ENCODE measurements around the gene MAML3. TPM values are rescaled to one million over a fixed set of nuclear protein-coding genes. Genes with fewer than 3 reads are reported as not detected.

MAML3 gene
- total RNA-seq, 1 donor from 2014 or later = 59.4 TPM

DNA sequence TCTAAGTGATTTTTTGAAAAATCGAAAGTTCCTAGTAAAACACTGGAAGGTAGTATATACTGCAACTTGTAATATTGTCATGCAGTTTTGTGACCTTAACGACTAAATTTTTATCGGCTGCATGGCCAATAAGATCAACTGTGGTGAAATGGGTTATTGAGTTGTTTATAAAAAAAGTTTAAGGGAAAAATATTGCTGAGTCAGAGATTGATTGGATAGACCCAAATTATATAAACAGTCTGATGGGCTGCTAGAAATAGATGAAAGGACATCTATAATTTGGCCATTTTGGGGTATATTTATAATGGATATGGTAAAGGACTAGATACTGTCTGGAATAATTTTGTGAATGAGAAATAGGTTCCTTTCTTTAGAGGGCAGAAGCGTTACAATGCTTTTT, 432.2 kb downstream of the MAML3 start:
- H3K4me3 Mint-ChIP-seq (ENCODE audit: unreplicated experiment) = no peak overlapping the region
- TF ChIP-seq, protein P1, sequence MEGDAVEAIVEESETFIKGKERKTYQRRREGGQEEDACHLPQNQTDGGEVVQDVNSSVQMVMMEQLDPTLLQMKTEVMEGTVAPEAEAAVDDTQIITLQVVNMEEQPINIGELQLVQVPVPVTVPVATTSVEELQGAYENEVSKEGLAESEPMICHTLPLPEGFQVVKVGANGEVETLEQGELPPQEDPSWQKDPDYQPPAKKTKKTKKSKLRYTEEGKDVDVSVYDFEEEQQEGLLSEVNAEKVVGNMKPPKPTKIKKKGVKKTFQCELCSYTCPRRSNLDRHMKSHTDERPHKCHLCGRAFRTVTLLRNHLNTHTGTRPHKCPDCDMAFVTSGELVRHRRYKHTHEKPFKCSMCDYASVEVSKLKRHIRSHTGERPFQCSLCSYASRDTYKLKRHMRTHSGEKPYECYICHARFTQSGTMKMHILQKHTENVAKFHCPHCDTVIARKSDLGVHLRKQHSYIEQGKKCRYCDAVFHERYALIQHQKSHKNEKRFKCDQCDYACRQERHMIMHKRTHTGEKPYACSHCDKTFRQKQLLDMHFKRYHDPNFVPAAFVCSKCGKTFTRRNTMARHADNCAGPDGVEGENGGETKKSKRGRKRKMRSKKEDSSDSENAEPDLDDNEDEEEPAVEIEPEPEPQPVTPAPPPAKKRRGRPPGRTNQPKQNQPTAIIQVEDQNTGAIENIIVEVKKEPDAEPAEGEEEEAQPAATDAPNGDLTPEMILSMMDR (IDR thresholded peaks at IDR 0.05; ENCODE audit: partially characterized antibody, unreplicated experiment) = no peak

DNA sequence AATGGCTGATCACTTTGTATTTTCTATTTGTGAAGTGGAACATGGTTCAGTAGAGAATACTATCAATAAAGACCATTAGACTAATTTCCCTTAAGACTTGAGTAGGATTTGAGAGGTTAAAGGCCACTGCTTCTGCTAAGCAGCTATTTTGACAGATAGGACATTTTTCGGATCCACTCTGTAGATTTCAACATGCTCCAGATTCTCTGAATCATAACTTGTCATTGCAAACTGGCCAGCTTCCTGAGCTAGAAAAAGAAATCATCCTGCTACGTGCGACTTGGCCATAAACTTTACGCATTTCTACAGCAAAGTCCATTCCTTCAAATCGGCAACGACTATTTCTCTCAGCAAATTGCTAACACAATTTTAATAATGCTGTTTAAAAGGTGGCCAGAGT, 433.2 kb downstream of the MAML3 start:
- Mint-ChIP-seq H3K27ac (ENCODE audit: unreplicated experiment) (no peak overlapping the region), H3K27me3 (ENCODE audit: unreplicated experiment) (peaks cover 15% of the 10 kb centered on the region), H3K36me3 (ENCODE audit: unreplicated experiment) (peaks cover 18% of the 10 kb centered on the region), H3K4me1 (ENCODE audit: low read depth, unreplicated experiment) (no peaks in the 10 kb centered on the region), H3K9me3 (ENCODE audit: unreplicated experiment) (peaks cover 9% of the 10 kb centered on the region), H3K4me3 (ENCODE audit: unreplicated experiment) (no peak overlapping the region)
- DNase-seq = no peak
- TF ChIP-seq, protein P1 (IDR thresholded peaks at IDR 0.05; ENCODE audit: partially characterized antibody, unreplicated experiment) = no peak

More for the DNA sequence above, 432.2 kb downstream of the MAML3 start:
- Mint-ChIP-seq H3K9me3 (ENCODE audit: unreplicated experiment) (peaks cover 11% of the 10 kb centered on the region), H3K4me1 (ENCODE audit: low read depth, unreplicated experiment) (no peaks in the 10 kb centered on the region), H3K36me3 (ENCODE audit: unreplicated experiment) (peaks cover 18% of the 10 kb centered on the region), H3K27ac (ENCODE audit: unreplicated experiment) (no peak overlapping the region), H3K27me3 (ENCODE audit: unreplicated experiment) (peaks cover 15% of the 10 kb centered on the region)
- DNase-seq = no peak

- Mint-ChIP-seq H3K36me3 (ENCODE audit: unreplicated experiment) (peaks cover 13% of the 10 kb centered on the region), H3K27me3 (ENCODE audit: unreplicated experiment) (peaks cover 15% of the 10 kb centered on the region), H3K27ac (ENCODE audit: unreplicated experiment) (no peak overlapping the region), H3K9me3 (ENCODE audit: unreplicated experiment) (peaks cover 9% of the 10 kb centered on the region), H3K4me3 (ENCODE audit: unreplicated experiment) (no peak overlapping the region), H3K4me1 (ENCODE audit: low read depth, unreplicated experiment) (no peaks in the 10 kb centered on the region)
- TF ChIP-seq, protein P1 (IDR thresholded peaks at IDR 0.05; ENCODE audit: partially characterized antibody, unreplicated experiment) = no peak
- no peak for DNase-seq
These were observed 434.4 kb downstream of the MAML3 start for GRCh38 chr4:139719381-139720101.

DNA sequence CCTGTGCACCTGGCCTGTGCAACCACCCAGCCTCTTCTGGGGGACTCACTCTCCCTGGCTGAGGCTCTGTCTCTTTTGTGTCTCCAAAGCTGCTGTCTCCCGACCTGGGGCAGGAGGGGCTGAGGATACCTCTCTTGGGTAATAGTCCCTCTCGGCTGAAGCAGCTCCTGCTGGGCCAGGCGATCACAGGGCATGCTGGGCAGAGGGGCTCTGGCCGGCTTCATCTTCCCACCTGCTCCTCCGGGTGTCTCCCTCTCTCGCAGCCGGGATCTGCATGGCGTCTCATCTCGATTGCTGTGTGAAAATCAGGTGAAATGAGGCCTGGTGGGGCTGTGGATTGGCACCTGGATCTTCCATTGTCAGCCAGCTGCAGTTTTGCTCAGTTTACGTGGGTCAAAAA, 435.2 kb downstream of the MAML3 start:
- no peaks in the 10 kb centered on the region for H3K4me1 Mint-ChIP-seq (ENCODE audit: low read depth, unreplicated experiment)
- no peak overlapping the region for H3K27ac Mint-ChIP-seq (ENCODE audit: unreplicated experiment)
- H3K9me3 Mint-ChIP-seq (ENCODE audit: unreplicated experiment) = peaks cover 12% of the 10 kb centered on the region
- H3K27me3 Mint-ChIP-seq (ENCODE audit: unreplicated experiment) = peaks cover 21% of the 10 kb centered on the region
- no peak for DNase-seq
- TF ChIP-seq, protein P1 (IDR thresholded peaks at IDR 0.05; ENCODE audit: partially characterized antibody, unreplicated experiment) = no peak
- no peak overlapping the region for H3K4me3 Mint-ChIP-seq (ENCODE audit: unreplicated experiment)
- peaks cover 13% of the 10 kb centered on the region for H3K36me3 Mint-ChIP-seq (ENCODE audit: unreplicated experiment)

DNA sequence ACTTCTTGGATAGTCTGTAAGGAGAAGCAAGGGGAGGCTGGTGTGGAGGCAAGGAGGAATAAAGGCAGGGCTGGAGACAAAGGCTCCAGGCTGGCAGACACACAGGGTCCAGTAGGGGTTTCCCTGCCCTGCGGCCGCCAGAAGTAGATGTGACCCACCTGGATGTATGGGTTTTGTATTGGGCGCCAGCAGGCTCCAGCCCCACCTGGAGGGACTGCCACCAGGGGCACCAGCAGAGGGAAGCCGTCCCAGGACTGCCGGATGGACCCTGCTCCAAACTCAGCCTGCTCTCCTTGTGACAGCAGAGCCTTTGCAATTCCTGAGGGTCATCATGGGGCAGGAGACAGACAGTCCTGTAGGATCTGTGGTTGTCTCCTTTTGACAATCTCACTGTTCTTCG, 435.6 kb downstream of the MAML3 start:
- Mint-ChIP-seq H3K27ac (ENCODE audit: unreplicated experiment) (no peak overlapping the region), H3K36me3 (ENCODE audit: unreplicated experiment) (peaks cover 13% of the 10 kb centered on the region), H3K27me3 (ENCODE audit: unreplicated experiment) (peaks cover 21% of the 10 kb centered on the region), H3K9me3 (ENCODE audit: unreplicated experiment) (peaks cover 12% of the 10 kb centered on the region), H3K4me3 (ENCODE audit: unreplicated experiment) (no peak overlapping the region), H3K4me1 (ENCODE audit: low read depth, unreplicated experiment) (no peaks in the 10 kb centered on the region)
- TF ChIP-seq, protein P1 (IDR thresholded peaks at IDR 0.05; ENCODE audit: partially characterized antibody, unreplicated experiment) = no peak
- no peak for DNase-seq
